ENCODE data around the gene ZC3HAV1. TPM values are rescaled to one million over a fixed set of nuclear protein-coding genes. Genes with fewer than 3 reads are reported as not detected.
"Not testable (repeated sequence)": the region's sequence is repeated elsewhere in the genome, so short reads cannot be mapped to it uniquely, and the experiment has no call there.

ZC3HAV1 gene
- total and polyA plus RNA-seq, 3 experiments from 2014 or later, result 89.9 to 153 (median 92.8) TPM

- Histone ChIP-seq H3K4me3 (ENCODE audit: low read length) (no peak overlapping the region), H3K36me3 (ENCODE audit: insufficient read depth, low read length) (no peaks in the 10 kb centered on the region), H3K9me3 (ENCODE audit: low read length) (no peaks in the 10 kb centered on the region), H3K27me3 (ENCODE audit: insufficient read depth, low read length, poor library complexity, severe bottlenecking) (no peaks in the 10 kb centered on the region), H3K27ac (ENCODE audit: low read depth, low read length) (no peak overlapping the region), H3K4me1 (ENCODE audit: insufficient read depth, low read length) (peaks cover 21% of the 10 kb centered on the region)
- H3K4me1 Mint-ChIP-seq, result peaks cover 27 to 51% (median 37%) of the 10 kb centered on the region in 3 donors
- H3K27me3 Mint-ChIP-seq, result peaks cover 0 to 15% of the 10 kb centered on the region in 2 donors
- H3K4me3 Mint-ChIP-seq, result peak overlapping the region in 2 of 7 donors; percentile 75 to 76
- CTCF ChIA-PET, result interaction anchor here (1.3 to 1.5 kb wide), 3 partner anchors 14 to 35 kb away, joined by 3 to 12 read pairs (median 5); no protein-coding TSS in a partner anchor
- POLR2A ChIA-PET, result interaction anchor here (0.8 to 1.0 kb wide), 3 partner anchors 14 to 27 kb away, joined by 3 to 6 read pairs (median 3); no protein-coding TSS in a partner anchor
- peak overlapping the region; percentile 96 to 100 (median 98) for H3K27ac Mint-ChIP-seq
- H3K9me3 Mint-ChIP-seq, result peaks cover 0 to 2% (median 0%) of the 10 kb centered on the region in 5 donors
- DNase-seq, result no peak
- peaks cover 5 to 28% (median 8%) of the 10 kb centered on the region in 3 donors for H3K36me3 Mint-ChIP-seq
These were observed 2.8 kb upstream of the ZC3HAV1 start for GRCh38 chr7:139112316-139112715.

DNA sequence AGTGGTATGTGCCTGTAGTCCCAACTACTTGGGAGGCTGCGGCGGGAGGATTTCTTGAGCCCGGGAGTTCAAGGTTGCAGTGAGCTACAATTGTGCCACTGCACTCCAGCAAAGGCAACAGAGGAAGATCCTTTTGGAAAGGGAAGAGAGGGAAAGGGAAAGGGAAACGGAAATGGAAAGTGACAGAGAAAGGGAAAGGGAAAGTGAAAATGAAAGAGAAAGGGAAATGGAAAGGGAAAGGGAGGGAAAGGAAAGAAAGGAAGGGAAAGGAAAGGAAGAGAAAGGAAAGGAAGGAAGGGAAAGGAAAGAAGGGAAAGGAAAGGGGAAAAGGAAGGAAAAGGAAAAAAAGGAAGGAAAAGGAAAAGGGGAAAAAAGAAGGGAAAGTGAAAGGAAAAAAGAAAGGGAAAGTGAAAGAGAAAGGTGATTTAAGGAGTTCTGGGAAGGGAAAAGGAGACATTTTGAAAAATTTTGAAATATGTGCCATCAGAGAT, 2.3 kb upstream of the ZC3HAV1 start:
- Mint-ChIP-seq H3K9me3 (peaks cover 0 to 2% (median 0%) of the 10 kb centered on the region in 5 donors), H3K27me3 (peaks cover 0 to 17% of the 10 kb centered on the region in 2 donors), H3K4me1 (peaks cover 27 to 47% (median 37%) of the 10 kb centered on the region in 3 donors), H3K4me3 (peak overlapping the region in 5 of 7 donors; percentile 11 to 76 (median 72)), H3K27ac (peak overlapping the region; percentile 96 to 100 (median 98)), H3K36me3 (peaks cover 5 to 33% (median 12%) of the 10 kb centered on the region in 3 donors)
- H3K4me3 ChIP-seq (ENCODE audit: low read length), result peak overlapping the region; percentile 2
- no peaks in the 10 kb centered on the region for H3K36me3 ChIP-seq (ENCODE audit: insufficient read depth, low read length)
- H3K27ac ChIP-seq (ENCODE audit: low read depth, low read length), result no peak overlapping the region
- ChIA-PET CTCF (interaction anchor here (1.3 to 1.5 kb wide), 2 partner anchors 17 to 35 kb away, joined by 5 to 12 read pairs; no protein-coding TSS in a partner anchor), POLR2A (interaction anchor here (0.8 to 1.0 kb wide), 2 partner anchors 17 to 26 kb away, joined by 3 to 6 read pairs; no protein-coding TSS in a partner anchor)
- no peaks in the 10 kb centered on the region for H3K27me3 ChIP-seq (ENCODE audit: insufficient read depth, low read length, poor library complexity, severe bottlenecking)
- no peak for DNase-seq
- H3K4me1 ChIP-seq (ENCODE audit: insufficient read depth, low read length), result peaks cover 20% of the 10 kb centered on the region
- H3K9me3 ChIP-seq (ENCODE audit: low read length), result no peaks in the 10 kb centered on the region

GRCh38 chr7:139111147-139111546, 1.6 kb upstream of the ZC3HAV1 start:
- H3K36me3 ChIP-seq (ENCODE audit: insufficient read depth, low read length), result no peaks in the 10 kb centered on the region
- Mint-ChIP-seq H3K9me3 (peaks cover 0 to 2% (median 0%) of the 10 kb centered on the region in 5 donors), H3K4me1 (peaks cover 27 to 46% (median 37%) of the 10 kb centered on the region in 3 donors), H3K27ac (peak overlapping the region; percentile 96 to 100 (median 98)), H3K36me3 (peaks cover 5 to 38% (median 13%) of the 10 kb centered on the region in 3 donors), H3K4me3 (peak overlapping the region; percentile 49 to 80 (median 72)), H3K27me3 (peaks cover 0 to 17% of the 10 kb centered on the region in 2 donors)
- no peaks in the 10 kb centered on the region for H3K9me3 ChIP-seq (ENCODE audit: low read length)
- H3K27me3 ChIP-seq (ENCODE audit: insufficient read depth, low read length, poor library complexity, severe bottlenecking), result no peaks in the 10 kb centered on the region
- H3K4me1 ChIP-seq (ENCODE audit: insufficient read depth, low read length), result peaks cover 20% of the 10 kb centered on the region
- ChIA-PET POLR2A (interaction anchor here (1.0 kb wide), 1 partner anchor 39 kb away, joined by 4 read pairs; no protein-coding TSS in a partner anchor), CTCF (interaction anchor here (1.0 to 1.6 kb wide), 3 partner anchors 16 to 36 kb away, joined by 3 to 10 read pairs (median 4); no protein-coding TSS in a partner anchor)
- H3K27ac ChIP-seq (ENCODE audit: low read depth, low read length), result peak overlapping the region; percentile 26
- H3K4me3 ChIP-seq (ENCODE audit: low read length), result no peak overlapping the region
- no peak for DNase-seq

DNA sequence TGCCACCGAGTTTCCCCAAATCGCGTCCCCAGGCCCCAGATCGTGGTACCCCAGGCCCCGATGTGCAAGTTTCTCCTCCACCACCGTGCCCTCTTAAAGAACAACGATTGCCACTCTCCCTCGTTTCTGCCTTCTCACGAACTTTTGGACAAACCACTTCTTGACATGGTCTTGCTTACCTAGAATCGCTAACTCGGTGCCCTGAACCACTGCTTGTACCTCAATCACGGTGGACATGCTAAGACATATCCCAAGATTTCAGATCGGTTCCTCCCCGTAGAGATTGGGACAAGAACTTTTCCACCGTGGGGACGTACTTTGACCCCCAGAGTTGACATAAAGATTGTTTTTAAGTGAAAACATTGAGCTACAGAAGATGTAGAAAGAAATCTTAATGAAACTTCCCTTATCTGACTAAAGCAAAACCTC, 477 bp upstream of the ZC3HAV1 start:
- Mint-ChIP-seq H3K36me3 (peaks cover 11 to 45% (median 13%) of the 10 kb centered on the region in 3 donors), H3K27ac (peak overlapping the region; percentile 97 to 100 (median 99))

GRCh38 chr7:139108266-139109187, 993 bp downstream of the ZC3HAV1 start:
- ChIA-PET POLR2A (interaction anchor here (0.6 to 2.8 kb wide), 2 partner anchors 14 to 20 kb away, joined by 3 to 14 read pairs; no protein-coding TSS in a partner anchor), CTCF (interaction anchor here (1.0 to 1.2 kb wide), 2 partner anchors 13 kb away, joined by 3 to 6 read pairs; no protein-coding TSS in a partner anchor)
- DNase-seq, result no peak
- Histone ChIP-seq H3K27me3 (ENCODE audit: insufficient read depth, low read length, poor library complexity, severe bottlenecking) (no peaks in the 10 kb centered on the region), H3K36me3 (ENCODE audit: insufficient read depth, low read length) (no peaks in the 10 kb centered on the region), H3K9me3 (ENCODE audit: low read length) (no peaks in the 10 kb centered on the region), H3K4me1 (ENCODE audit: insufficient read depth, low read length) (peaks cover 20% of the 10 kb centered on the region), H3K27ac (ENCODE audit: low read depth, low read length) (peak overlapping the region; percentile 94), H3K4me3 (ENCODE audit: low read length) (peak overlapping the region; percentile 67)
- H3K4me3 Mint-ChIP-seq, result peak overlapping the region; percentile 89 to 100 (median 99)
- H3K27ac Mint-ChIP-seq, result peak overlapping the region; percentile 97 to 100 (median 99)
- peaks cover 37 to 51% (median 51%) of the 10 kb centered on the region in 3 donors for H3K4me1 Mint-ChIP-seq
- peaks cover 14 to 54% (median 16%) of the 10 kb centered on the region in 3 donors for H3K36me3 Mint-ChIP-seq
- peaks cover 0 to 16% of the 10 kb centered on the region in 2 donors for H3K27me3 Mint-ChIP-seq
- peaks cover 0 to 2% (median 0%) of the 10 kb centered on the region in 5 donors for H3K9me3 Mint-ChIP-seq

More for the DNA sequence above, 477 bp upstream of the ZC3HAV1 start:
- peak overlapping the region; percentile 94 for H3K27ac ChIP-seq (ENCODE audit: low read depth, low read length)
- ChIA-PET CTCF (interaction anchor here (0.6 to 1.6 kb wide), 4 partner anchors 15 to 316 kb away, joined by 3 to 10 read pairs (median 4); no protein-coding TSS in a partner anchor), POLR2A (interaction anchor here (0.6 to 1.3 kb wide), 2 partner anchors 13 to 15 kb away, joined by 6 to 13 read pairs; no protein-coding TSS in a partner anchor)
- peak overlapping the region; percentile 89 to 100 (median 99) for H3K4me3 Mint-ChIP-seq
- H3K27me3 ChIP-seq (ENCODE audit: insufficient read depth, low read length, poor library complexity, severe bottlenecking), result no peaks in the 10 kb centered on the region
- H3K4me1 ChIP-seq (ENCODE audit: insufficient read depth, low read length), result peaks cover 20% of the 10 kb centered on the region
- peaks cover 0 to 17% of the 10 kb centered on the region in 2 donors for H3K27me3 Mint-ChIP-seq
- peaks cover 31 to 44% (median 43%) of the 10 kb centered on the region in 3 donors for H3K4me1 Mint-ChIP-seq
- no peaks in the 10 kb centered on the region for H3K36me3 ChIP-seq (ENCODE audit: insufficient read depth, low read length)
- H3K9me3 ChIP-seq (ENCODE audit: low read length), result no peaks in the 10 kb centered on the region
- H3K4me3 ChIP-seq (ENCODE audit: low read length), result peak overlapping the region; percentile 67
- peaks cover 0 to 2% (median 0%) of the 10 kb centered on the region in 5 donors for H3K9me3 Mint-ChIP-seq
- DNase-seq, result no peak

DNA sequence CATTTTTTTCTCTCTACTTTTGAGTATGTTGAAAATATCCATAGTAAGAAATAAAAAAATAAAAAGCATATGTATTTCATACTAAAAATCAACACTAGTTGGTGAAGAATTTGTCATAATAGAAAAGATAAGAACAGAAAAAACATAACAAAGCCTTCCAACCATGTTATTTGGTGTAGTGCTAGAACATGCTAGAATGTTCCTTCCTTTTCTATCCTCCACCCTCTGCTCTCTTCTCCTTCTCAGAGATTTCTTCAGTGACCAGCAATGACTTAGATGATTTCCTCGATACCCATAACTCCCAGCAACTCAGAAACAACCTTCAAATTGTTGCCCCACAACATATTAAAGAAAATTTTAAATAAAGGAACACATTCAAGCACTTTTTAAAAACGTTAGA, 2.6 kb downstream of the ZC3HAV1 start:
- peak overlapping the region; percentile 89 to 100 (median 99) for H3K4me3 Mint-ChIP-seq
- DNase-seq, result no peak
- H3K9me3 Mint-ChIP-seq, result peaks cover 0 to 1% (median 0%) of the 10 kb centered on the region in 5 donors
- H3K27me3 ChIP-seq (ENCODE audit: insufficient read depth, low read length, poor library complexity, severe bottlenecking), result no peaks in the 10 kb centered on the region
- H3K4me1 Mint-ChIP-seq, result peaks cover 41 to 50% (median 48%) of the 10 kb centered on the region in 3 donors
- peak overlapping the region; percentile 67 for H3K4me3 ChIP-seq (ENCODE audit: low read length)
- ChIA-PET CTCF (interaction anchor here (1.1 kb wide), 1 partner anchor 32 kb away, joined by 3 read pairs; no protein-coding TSS in a partner anchor), POLR2A (interaction anchor here (2.8 kb wide), 1 partner anchor 12 kb away, joined by 14 read pairs; no protein-coding TSS in a partner anchor)
- H3K4me1 ChIP-seq (ENCODE audit: insufficient read depth, low read length), result peaks cover 27% of the 10 kb centered on the region
- H3K36me3 Mint-ChIP-seq, result peaks cover 14 to 62% (median 16%) of the 10 kb centered on the region in 3 donors
- H3K27me3 Mint-ChIP-seq, result peaks cover 0 to 16% of the 10 kb centered on the region in 2 donors
- H3K27ac Mint-ChIP-seq, result peak overlapping the region; percentile 97 to 100 (median 99)
- peak overlapping the region; percentile 94 for H3K27ac ChIP-seq (ENCODE audit: low read depth, low read length)
- no peaks in the 10 kb centered on the region for H3K9me3 ChIP-seq (ENCODE audit: low read length)
- H3K36me3 ChIP-seq (ENCODE audit: insufficient read depth, low read length), result no peaks in the 10 kb centered on the region

GRCh38 chr7:139106227-139106626, 3.3 kb downstream of the ZC3HAV1 start:
- peak overlapping the region; percentile 67 for H3K4me3 ChIP-seq (ENCODE audit: low read length)
- Mint-ChIP-seq H3K27ac (peak overlapping the region in 6 of 8 donors; percentile 85 to 97 (median 90)), H3K4me3 (peak overlapping the region; percentile 89 to 99 (median 99)), H3K36me3 (peaks cover 14 to 65% (median 16%) of the 10 kb centered on the region in 3 donors), H3K4me1 (peaks cover 40 to 50% (median 48%) of the 10 kb centered on the region in 3 donors), H3K27me3 (peaks cover 0 to 13% of the 10 kb centered on the region in 2 donors)
- not testable (repeated sequence) for DNase-seq; H3K27me3 ChIP-seq (ENCODE audit: insufficient read depth, low read length, poor library complexity, severe bottlenecking); H3K36me3 ChIP-seq (ENCODE audit: insufficient read depth, low read length); H3K9me3 Mint-ChIP-seq; H3K9me3 ChIP-seq (ENCODE audit: low read length)
- H3K27ac ChIP-seq (ENCODE audit: low read depth, low read length), result peak overlapping the region; percentile 94
- ChIA-PET POLR2A (interaction anchor here (2.8 kb wide), 1 partner anchor 12 kb away, joined by 14 read pairs; no protein-coding TSS in a partner anchor), CTCF (interaction anchor here (0.9 to 1.1 kb wide), 2 partner anchors 11 to 31 kb away, joined by 3 to 5 read pairs; no protein-coding TSS in a partner anchor)
- peaks cover 22% of the 10 kb centered on the region for H3K4me1 ChIP-seq (ENCODE audit: insufficient read depth, low read length)

All from CD8-positive, alpha-beta memory T cell (primary cell).